ENCODE data around the gene HES1.

The HES1 gene

GRCh38 chr3:194141415-194142155, 5.6 kb downstream of the HES1 start:
- H3K9me3 ChIP-seq (ENCODE audit: insufficient read depth, low read length, severe bottlenecking), result no peaks in the 10 kb centered on the region
- H3K36me3 ChIP-seq (ENCODE audit: insufficient read depth, low read length), result peaks cover 24% of the 10 kb centered on the region
- peak overlapping the region; percentile 89 for H3K4me2 ChIP-seq (ENCODE audit: insufficient read depth, low read length)
- peaks cover 21% of the 10 kb centered on the region for H4K20me1 ChIP-seq (ENCODE audit: insufficient read depth, low read length)
- H3K27ac ChIP-seq (ENCODE audit: low read length), result peak overlapping the region; percentile 71
- H3K9ac ChIP-seq (ENCODE audit: low read depth, low read length), result peak overlapping the region; percentile 67
- DNase-seq (peak; percentile 86), ATAC-seq (ENCODE audit: insufficient read depth, low read depth) (peak; percentile 51)
- peak overlapping the region in 1 of 2 experiments; percentile 52; a peak in 3 of 4 replicates for H3K4me3 ChIP-seq (ENCODE audit: low read depth in 1 of 2, low read length in 2 of 2)
- H3K4me1 ChIP-seq (ENCODE audit: insufficient read depth, low read length), result peaks cover 67% of the 10 kb centered on the region
- no peak for TF ChIP-seq CTCF (IDR thresholded peaks at IDR 0.05; ENCODE audit: borderline replicate concordance, extremely low read depth, low read length, poor library complexity, severe bottlenecking)
- no peak for TF ChIP-seq EZH2 (IDR thresholded peaks at IDR 0.05; ENCODE audit: borderline replicate concordance, low read depth, low read length, severe bottlenecking)
- H3K27me3 ChIP-seq (ENCODE audit: insufficient read depth, low read length, poor library complexity), result peaks cover 16% of the 10 kb centered on the region
- peak overlapping the region; percentile 67 for H2AFZ ChIP-seq (ENCODE audit: low read depth, low read length)
- peaks cover 23% of the 10 kb centered on the region for H3K79me2 ChIP-seq (ENCODE audit: insufficient read depth, low read length)

- peaks cover 13% of the 10 kb centered on the region for H4K20me1 ChIP-seq (ENCODE audit: insufficient read depth, low read length)
- peak overlapping the region; percentile 71 for H3K27ac ChIP-seq (ENCODE audit: low read length)
- DNase-seq, result no peak
Observed at GRCh38 chr3:194142156-194142910, 6.4 kb downstream of the HES1 start.

GRCh38 chr3:194145702-194146101, 9.8 kb downstream of the HES1 start:
- no peak overlapping the region for H3K9ac ChIP-seq (ENCODE audit: low read depth, low read length)
- DNase-seq, result no peak
- no peaks in the 10 kb centered on the region for H3K36me3 ChIP-seq (ENCODE audit: insufficient read depth, low read length)
- no peaks in the 10 kb centered on the region for H3K9me3 ChIP-seq (ENCODE audit: insufficient read depth, low read length, severe bottlenecking)
- H4K20me1 ChIP-seq (ENCODE audit: insufficient read depth, low read length), result no peaks in the 10 kb centered on the region
- H2AFZ ChIP-seq (ENCODE audit: low read depth, low read length), result no peak overlapping the region
- H3K4me2 ChIP-seq (ENCODE audit: insufficient read depth, low read length), result no peak overlapping the region
- H3K4me1 ChIP-seq (ENCODE audit: insufficient read depth, low read length), result peaks cover 26% of the 10 kb centered on the region
- TF ChIP-seq CTCF (IDR thresholded peaks at IDR 0.05; ENCODE audit: borderline replicate concordance, extremely low read depth, low read length, poor library complexity, severe bottlenecking) (no peak), EZH2 (IDR thresholded peaks at IDR 0.05; ENCODE audit: borderline replicate concordance, low read depth, low read length, severe bottlenecking) (no peak)
- no peak for ATAC-seq (ENCODE audit: insufficient read depth, low read depth)
- no peak overlapping the region for H3K27ac ChIP-seq (ENCODE audit: low read length)
- H3K79me2 ChIP-seq (ENCODE audit: insufficient read depth, low read length), result no peaks in the 10 kb centered on the region
- no peaks in the 10 kb centered on the region for H3K27me3 ChIP-seq (ENCODE audit: insufficient read depth, low read length, poor library complexity)
- H3K4me3 ChIP-seq (ENCODE audit: low read depth in 1 of 2, low read length in 2 of 2), result no peak overlapping the region

More at GRCh38 chr3:194142156-194142910, 6.4 kb downstream of the HES1 start:
- Histone ChIP-seq H2AFZ (ENCODE audit: low read depth, low read length) (peak overlapping the region; percentile 67), H3K9ac (ENCODE audit: low read depth, low read length) (peak overlapping the region; percentile 67), H3K36me3 (ENCODE audit: insufficient read depth, low read length) (peaks cover 19% of the 10 kb centered on the region), H3K27me3 (ENCODE audit: insufficient read depth, low read length, poor library complexity) (peaks cover 8% of the 10 kb centered on the region), H3K4me2 (ENCODE audit: insufficient read depth, low read length) (peak overlapping the region; percentile 78), H3K9me3 (ENCODE audit: insufficient read depth, low read length, severe bottlenecking) (no peaks in the 10 kb centered on the region), H3K4me1 (ENCODE audit: insufficient read depth, low read length) (peaks cover 60% of the 10 kb centered on the region), H3K4me3 (ENCODE audit: low read depth in 1 of 2, low read length in 2 of 2) (peak overlapping the region in 1 of 2 experiments; percentile 52; a peak in 2 of 4 replicates), H3K79me2 (ENCODE audit: insufficient read depth, low read length) (peaks cover 15% of the 10 kb centered on the region)
- TF ChIP-seq CTCF (IDR thresholded peaks at IDR 0.05; ENCODE audit: borderline replicate concordance, extremely low read depth, low read length, poor library complexity, severe bottlenecking) (no peak), EZH2 (IDR thresholded peaks at IDR 0.05; ENCODE audit: borderline replicate concordance, low read depth, low read length, severe bottlenecking) (no peak)
- no peak for ATAC-seq (ENCODE audit: insufficient read depth, low read depth)
